ENCODE results near the gene CUL3.
"Not testable (repeated sequence)": the region's sequence is repeated elsewhere in the genome, so short reads cannot be mapped to it uniquely, and the experiment has no call there.

The CUL3 gene

GRCh38 chr2:224498991-224499390 is 86.2 kb downstream of the CUL3 start (continued):
- TF ChIP-seq TSHZ2 (CRISPR knock-in tag; IDR thresholded peaks at IDR 0.05), result no peak
- TF ChIP-seq ESRRG (CRISPR knock-in tag; IDR thresholded peaks at IDR 0.05), result no peak

DNA sequence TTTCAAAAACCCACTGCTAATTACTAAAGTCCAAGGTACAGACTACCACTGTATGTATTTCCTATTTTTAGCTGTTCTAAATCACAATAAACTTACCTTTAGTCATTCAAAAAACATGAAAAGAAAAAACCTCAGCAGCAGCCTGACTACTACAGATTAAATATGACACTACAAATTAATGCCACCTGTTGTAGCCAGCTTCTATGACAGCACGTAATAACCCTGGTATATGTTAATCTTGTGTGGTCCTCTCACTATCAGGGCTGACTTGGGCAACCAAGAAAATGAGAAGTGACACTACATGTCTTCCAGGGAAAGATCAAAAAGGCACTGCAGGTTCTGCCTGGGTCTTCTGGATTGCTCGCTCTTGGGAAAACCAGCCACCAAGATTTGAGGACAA is 92.6 kb downstream of the CUL3 start:
- TF ChIP-seq ARNTL (CRISPR knock-in tag; IDR thresholded peaks at IDR 0.05; ENCODE audit: borderline replicate concordance, low read depth) (no peak), ZNF70 (CRISPR knock-in tag; IDR thresholded peaks at IDR 0.05) (no peak), SNAI2 (CRISPR knock-in tag; IDR thresholded peaks at IDR 0.05) (no peak), OSR1 (CRISPR knock-in tag; IDR thresholded peaks at IDR 0.05) (no peak), PATZ1 (CRISPR knock-in tag; IDR thresholded peaks at IDR 0.05; ENCODE audit: borderline replicate concordance) (no peak), ZFP30 (CRISPR knock-in tag; IDR thresholded peaks at IDR 0.05) (no peak), ISL1 (CRISPR knock-in tag; IDR thresholded peaks at IDR 0.05) (no peak), ZNF8 (CRISPR knock-in tag; IDR thresholded peaks at IDR 0.05) (no peak), CSRNP3 (CRISPR knock-in tag; IDR thresholded peaks at IDR 0.05) (no peak), RARB (CRISPR knock-in tag; IDR thresholded peaks at IDR 0.05) (no peak), TCF4 (CRISPR knock-in tag; IDR thresholded peaks at IDR 0.05; ENCODE audit: borderline replicate concordance) (no peak), GLIS3 (CRISPR knock-in tag; IDR thresholded peaks at IDR 0.05) (no peak), POU6F1 (CRISPR knock-in tag; IDR thresholded peaks at IDR 0.05; ENCODE audit: borderline replicate concordance, low read depth) (no peak), CSDC2 (CRISPR knock-in tag; IDR thresholded peaks at IDR 0.05) (no peak)
- TF ChIP-seq, protein P1, sequence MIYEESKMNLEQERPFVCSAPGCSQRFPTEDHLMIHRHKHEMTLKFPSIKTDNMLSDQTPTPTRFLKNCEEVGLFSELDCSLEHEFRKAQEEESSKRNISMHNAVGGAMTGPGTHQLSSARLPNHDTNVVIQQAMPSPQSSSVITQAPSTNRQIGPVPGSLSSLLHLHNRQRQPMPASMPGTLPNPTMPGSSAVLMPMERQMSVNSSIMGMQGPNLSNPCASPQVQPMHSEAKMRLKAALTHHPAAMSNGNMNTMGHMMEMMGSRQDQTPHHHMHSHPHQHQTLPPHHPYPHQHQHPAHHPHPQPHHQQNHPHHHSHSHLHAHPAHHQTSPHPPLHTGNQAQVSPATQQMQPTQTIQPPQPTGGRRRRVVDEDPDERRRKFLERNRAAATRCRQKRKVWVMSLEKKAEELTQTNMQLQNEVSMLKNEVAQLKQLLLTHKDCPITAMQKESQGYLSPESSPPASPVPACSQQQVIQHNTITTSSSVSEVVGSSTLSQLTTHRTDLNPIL (CRISPR knock-in tag; IDR thresholded peaks at IDR 0.05; ENCODE audit: low read depth), result no peak
- ATAC-seq, result peak; percentile 91

GRCh38 chr2:224487940-224488339 is 97.2 kb downstream of the CUL3 start:
- not testable (repeated sequence) for ATAC-seq

- ATAC-seq, result peak; percentile 99
These were observed 99.8 kb downstream of the CUL3 start for GRCh38 chr2:224485081-224486014.

- ATAC-seq, result no peak
These were observed 105.3 kb downstream of the CUL3 start for GRCh38 chr2:224479826-224480225.

More at GRCh38 chr2:224479826-224480225, 105.3 kb downstream of the CUL3 start:
- no peak for TF ChIP-seq POU6F1 (CRISPR knock-in tag; IDR thresholded peaks at IDR 0.05; ENCODE audit: borderline replicate concordance, low read depth)
- no peak for TF ChIP-seq CSRNP3 (CRISPR knock-in tag; IDR thresholded peaks at IDR 0.05)
- TF ChIP-seq PPARA (CRISPR knock-in tag; IDR thresholded peaks at IDR 0.05; ENCODE audit: borderline replicate concordance), result no peak
- TF ChIP-seq ZFP3 (CRISPR knock-in tag; IDR thresholded peaks at IDR 0.05), result no peak

Data from SK-N-SH treated with all-trans-retinoic acid at 6 μM for 48 hours (cell line).